ENCODE measurements around the gene SYCP3. TPM values are rescaled to one million over a fixed set of nuclear protein-coding genes. Genes with fewer than 3 reads are reported as not detected.

The SYCP3 gene
- total and polyA plus RNA-seq, 2 of the 8 experiments (the other 6 are each of a cell fraction or from before 2014, with no cell fraction given), result 0.02 to 0.07 TPM

- ChIA-PET CTCF (ENCODE audit: partially characterized antibody) (interaction anchor here (0.6 to 1.5 kb wide), 5 partner anchors 9 to 130 kb away, joined by 3 to 6 read pairs (median 3); no protein-coding TSS in a partner anchor), POLR2A (ENCODE audit: partially characterized antibody) (no interaction called here)
- H2BK120ac ChIP-seq (replicated peaks; ENCODE audit: low read depth, low read length), result no peak overlapping the region
- no peak for TF ChIP-seq YY1 (IDR thresholded peaks at IDR 0.05; ENCODE audit: low read depth, low read length)
- no peak overlapping the region for H2BK12ac ChIP-seq (ENCODE audit: low read depth, low read length)
- WGBS, 2 experiments (ENCODE audit: extremely low coverage in 1 of 2, insufficient coverage in 1 of 2, insufficient read length in 1 of 2, insufficient replicate concordance in 2 of 2, low coverage in 1 of 2, low lambda C conversion rate in 2 of 2, missing lambda C conversion rate in 1 of 2), result 86% methylated on average over 12 of the region's 12 CpGs; no CpG with 5 or more reads in 1 of the 2 experiments
- H3K56ac ChIP-seq (replicated peaks; ENCODE audit: insufficient read length, low read depth, low read length), result no peak overlapping the region
- peak overlapping the region in 3 of 4 experiments; percentile 62 to 70 (median 63); a peak in 4 of 8 replicates for H3K4me3 ChIP-seq (ENCODE audit: extremely low read depth in 1 of 4, insufficient read depth in 2 of 4, low read depth in 3 of 4, low read length in 4 of 4)
- H3K23ac ChIP-seq (ENCODE audit: insufficient read length), result no peak overlapping the region
- no peak overlapping the region for H2BK5ac ChIP-seq (ENCODE audit: low read depth, low read length)
- H3K4ac ChIP-seq (replicated peaks; ENCODE audit: insufficient read length, low read depth, low read length), result peak overlapping the region; percentile 21
- 0 out of 4 replicates have a peak, but pooled peaks cover 0 to 10% of the 10 kb centered on the region in 2 experiments for H3K79me2 ChIP-seq (ENCODE audit: control insufficient read depth in 1 of 2, insufficient read depth in 2 of 2, low read length in 2 of 2)
- H4K20me1 ChIP-seq (replicated peaks in 1 of 2; ENCODE audit: control insufficient read depth in 1 of 2, insufficient read depth in 2 of 2, low read length in 2 of 2), result no peaks in the 10 kb centered on the region
- H3K4me1 ChIP-seq (replicated peaks in 1 of 4; ENCODE audit: control insufficient read depth in 3 of 4, insufficient read depth in 4 of 4, low read length in 3 of 4), result peaks cover 2 to 6% (median 3%) of the 10 kb centered on the region in 4 experiments; a peak in 5 of 7 replicates
- H3K23me2 ChIP-seq (ENCODE audit: low read depth, low read length), result peaks cover 11% of the 10 kb centered on the region; the same call in 1 of the 2 replicates
- H2AK5ac ChIP-seq (ENCODE audit: low read depth, low read length), result no peak overlapping the region
- no peaks in the 10 kb centered on the region for H3K79me1 ChIP-seq (ENCODE audit: low read depth, low read length)
- no peak for FAIRE-seq
- H3K18ac ChIP-seq (ENCODE audit: extremely low read depth, low read length), result no peak overlapping the region
- H2AFZ ChIP-seq (ENCODE audit: low read length), result no peak overlapping the region
- no peak overlapping the region for H3K9ac ChIP-seq (replicated peaks in 1 of 4; ENCODE audit: extremely low read depth in 1 of 4, low read depth in 3 of 4, low read length in 3 of 4)
- H3K9me3 ChIP-seq (ENCODE audit: insufficient read depth in 2 of 2, low read depth in 1 of 2, low read length in 1 of 2), result no peaks in the 10 kb centered on the region
- peaks cover 2 to 18% (median 12%) of the 10 kb centered on the region in 4 experiments for H3K27me3 ChIP-seq (replicated peaks in 1 of 4; ENCODE audit: control insufficient read depth in 3 of 4, extremely low read depth in 1 of 4, insufficient read depth in 3 of 4, low read length in 3 of 4)
- DNase-seq (ENCODE audit: low read depth in 1 of 2, low spot score in 2 of 2), result no peak
- no peak overlapping the region for H3K14ac ChIP-seq (ENCODE audit: insufficient read length)
- H3K4me2 ChIP-seq (ENCODE audit: insufficient read depth in 1 of 2, low read depth in 2 of 2, low read length in 2 of 2), result peak overlapping the region; percentile 86 to 89; a peak in 3 of 4 replicates
- H4K5ac ChIP-seq (ENCODE audit: insufficient read length, low read depth, low read length), result no peak overlapping the region
- no peak overlapping the region for H4K91ac ChIP-seq (replicated peaks; ENCODE audit: insufficient read length, low read length)
- H2BK15ac ChIP-seq (ENCODE audit: low read length), result no peak overlapping the region
- no peak overlapping the region for H4K8ac ChIP-seq (ENCODE audit: extremely low read depth, insufficient read depth, low read length)
- no peak overlapping the region for H3K27ac ChIP-seq (ENCODE audit: low read depth, low read length)
- H2BK20ac ChIP-seq (ENCODE audit: low read length), result no peak overlapping the region
- no peaks in the 10 kb centered on the region for H3K36me3 ChIP-seq (ENCODE audit: control insufficient read depth in 2 of 4, insufficient read depth in 4 of 4, low read length in 3 of 4)
Measured at GRCh38 chr12:101698800-101699347, 40.4 kb downstream of the SYCP3 start.

Measured in H1 (cell line).